GM23338 (cell line): ENCODE measurements around the gene CNNM4.

ENCODE experiments used
- CREB1 ChIP-seq: fragments of 250-450 bp; sonication (Bioruptor Pico); IDR thresholded peaks from 2 replicates; pipeline ENCODE4 v1.5.0; 2020; ENCODE audit warnings: low read depth, mild to moderate bottlenecking, moderate library complexity
- EZH2 ChIP-seq: fragments of 200-600 bp; sonication (generic); IDR thresholded peaks from one replicate; pipeline ENCODE4 v1.8.0; 2017; ENCODE audit warnings: antibody characterized with exemption, mild to moderate bottlenecking, low read depth; ENCODE audit not compliant: unreplicated experiment
- POLR2AphosphoS5 ChIP-seq: IDR thresholded peaks from 2 replicates; pipeline ENCODE4 v1.6.1; 2016; ENCODE audit warnings: antibody characterized with exemption, low read depth
- STAT1 ChIP-seq: IDR thresholded peaks from one replicate; pipeline ENCODE4 v1.6.1; 2016; ENCODE audit warnings: antibody characterized with exemption; ENCODE audit not compliant: unreplicated experiment
- ZNF331 ChIP-seq: fragments of 250-450 bp; sonication (Bioruptor Pico); IDR thresholded peaks from 2 replicates; pipeline ENCODE4 v1.5.0; 2020; ENCODE audit warnings: low read depth, mild to moderate bottlenecking, moderate library complexity
- TF ChIP-seq, protein P1 (sequence below), 2 experiments: fragments of 200-600 bp in 1 of 2; sonication (generic) in 1 of 2; conservative IDR thresholded peaks; 2 replicates each; pipeline versions ENCODE4 v1.5.1 to v1.6.1; 2016 to 2017; ENCODE audit warnings: antibody characterized with exemption in 2 of 2, low read depth in 2 of 2, mild to moderate bottlenecking in 2 of 2, moderate library complexity in 1 of 2
- TF ChIP-seq, protein P2 (sequence below): IDR thresholded peaks from one replicate; pipeline ENCODE4 v1.6.1; 2018; ENCODE audit warnings: antibody characterized with exemption; ENCODE audit not compliant: unreplicated experiment
- TF ChIP-seq, protein P3 (sequence below): IDR thresholded peaks from 2 replicates; pipeline ENCODE4 v1.6.1; 2016; ENCODE audit warnings: antibody characterized with exemption

DNA sequence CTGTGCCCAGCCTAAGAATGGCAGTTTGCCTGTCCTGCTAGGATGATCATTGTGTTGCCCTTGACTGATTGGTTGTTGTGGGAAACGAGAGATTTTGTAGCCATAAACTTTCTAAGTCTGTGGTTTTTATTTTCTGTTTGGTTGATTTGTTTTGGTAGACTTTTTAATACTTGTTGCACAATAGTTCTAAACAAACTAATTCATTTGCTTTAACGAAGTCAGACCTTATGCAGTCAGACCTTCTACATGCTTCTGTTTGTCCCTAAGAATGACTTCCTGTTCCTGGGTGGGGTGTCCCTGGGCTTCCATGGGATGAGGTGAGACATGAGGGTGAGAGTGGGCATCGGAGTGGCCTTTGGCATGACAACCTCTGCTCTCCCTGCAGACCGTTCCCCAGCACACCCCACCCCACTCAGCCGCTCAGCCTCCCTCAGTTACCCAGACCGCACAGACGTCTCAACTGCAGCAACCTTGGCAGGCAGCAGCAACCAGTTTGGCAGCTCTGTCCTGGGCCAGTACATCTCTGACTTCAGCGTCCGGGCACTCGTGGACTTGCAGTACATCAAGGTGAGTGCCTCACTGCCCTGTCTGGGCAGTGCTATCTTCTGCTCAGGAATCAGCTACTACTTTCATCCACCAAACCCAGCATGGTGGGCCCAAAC, 47.6 kb downstream of the CNNM4 start:
- TF ChIP-seq CREB1 (CRISPR knock-in tag) (no peak), POLR2AphosphoS5 (no peak), ZNF331 (no peak), EZH2 (no peak), STAT1 (no peak)
- TF ChIP-seq, protein P1, sequence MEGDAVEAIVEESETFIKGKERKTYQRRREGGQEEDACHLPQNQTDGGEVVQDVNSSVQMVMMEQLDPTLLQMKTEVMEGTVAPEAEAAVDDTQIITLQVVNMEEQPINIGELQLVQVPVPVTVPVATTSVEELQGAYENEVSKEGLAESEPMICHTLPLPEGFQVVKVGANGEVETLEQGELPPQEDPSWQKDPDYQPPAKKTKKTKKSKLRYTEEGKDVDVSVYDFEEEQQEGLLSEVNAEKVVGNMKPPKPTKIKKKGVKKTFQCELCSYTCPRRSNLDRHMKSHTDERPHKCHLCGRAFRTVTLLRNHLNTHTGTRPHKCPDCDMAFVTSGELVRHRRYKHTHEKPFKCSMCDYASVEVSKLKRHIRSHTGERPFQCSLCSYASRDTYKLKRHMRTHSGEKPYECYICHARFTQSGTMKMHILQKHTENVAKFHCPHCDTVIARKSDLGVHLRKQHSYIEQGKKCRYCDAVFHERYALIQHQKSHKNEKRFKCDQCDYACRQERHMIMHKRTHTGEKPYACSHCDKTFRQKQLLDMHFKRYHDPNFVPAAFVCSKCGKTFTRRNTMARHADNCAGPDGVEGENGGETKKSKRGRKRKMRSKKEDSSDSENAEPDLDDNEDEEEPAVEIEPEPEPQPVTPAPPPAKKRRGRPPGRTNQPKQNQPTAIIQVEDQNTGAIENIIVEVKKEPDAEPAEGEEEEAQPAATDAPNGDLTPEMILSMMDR (conservative IDR thresholded peaks at IDR 0.05; ENCODE audit: low read depth in 2 of 2) = no peak
- TF ChIP-seq, protein P2, sequence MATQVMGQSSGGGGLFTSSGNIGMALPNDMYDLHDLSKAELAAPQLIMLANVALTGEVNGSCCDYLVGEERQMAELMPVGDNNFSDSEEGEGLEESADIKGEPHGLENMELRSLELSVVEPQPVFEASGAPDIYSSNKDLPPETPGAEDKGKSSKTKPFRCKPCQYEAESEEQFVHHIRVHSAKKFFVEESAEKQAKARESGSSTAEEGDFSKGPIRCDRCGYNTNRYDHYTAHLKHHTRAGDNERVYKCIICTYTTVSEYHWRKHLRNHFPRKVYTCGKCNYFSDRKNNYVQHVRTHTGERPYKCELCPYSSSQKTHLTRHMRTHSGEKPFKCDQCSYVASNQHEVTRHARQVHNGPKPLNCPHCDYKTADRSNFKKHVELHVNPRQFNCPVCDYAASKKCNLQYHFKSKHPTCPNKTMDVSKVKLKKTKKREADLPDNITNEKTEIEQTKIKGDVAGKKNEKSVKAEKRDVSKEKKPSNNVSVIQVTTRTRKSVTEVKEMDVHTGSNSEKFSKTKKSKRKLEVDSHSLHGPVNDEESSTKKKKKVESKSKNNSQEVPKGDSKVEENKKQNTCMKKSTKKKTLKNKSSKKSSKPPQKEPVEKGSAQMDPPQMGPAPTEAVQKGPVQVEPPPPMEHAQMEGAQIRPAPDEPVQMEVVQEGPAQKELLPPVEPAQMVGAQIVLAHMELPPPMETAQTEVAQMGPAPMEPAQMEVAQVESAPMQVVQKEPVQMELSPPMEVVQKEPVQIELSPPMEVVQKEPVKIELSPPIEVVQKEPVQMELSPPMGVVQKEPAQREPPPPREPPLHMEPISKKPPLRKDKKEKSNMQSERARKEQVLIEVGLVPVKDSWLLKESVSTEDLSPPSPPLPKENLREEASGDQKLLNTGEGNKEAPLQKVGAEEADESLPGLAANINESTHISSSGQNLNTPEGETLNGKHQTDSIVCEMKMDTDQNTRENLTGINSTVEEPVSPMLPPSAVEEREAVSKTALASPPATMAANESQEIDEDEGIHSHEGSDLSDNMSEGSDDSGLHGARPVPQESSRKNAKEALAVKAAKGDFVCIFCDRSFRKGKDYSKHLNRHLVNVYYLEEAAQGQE = no peak
- TF ChIP-seq, protein P3, sequence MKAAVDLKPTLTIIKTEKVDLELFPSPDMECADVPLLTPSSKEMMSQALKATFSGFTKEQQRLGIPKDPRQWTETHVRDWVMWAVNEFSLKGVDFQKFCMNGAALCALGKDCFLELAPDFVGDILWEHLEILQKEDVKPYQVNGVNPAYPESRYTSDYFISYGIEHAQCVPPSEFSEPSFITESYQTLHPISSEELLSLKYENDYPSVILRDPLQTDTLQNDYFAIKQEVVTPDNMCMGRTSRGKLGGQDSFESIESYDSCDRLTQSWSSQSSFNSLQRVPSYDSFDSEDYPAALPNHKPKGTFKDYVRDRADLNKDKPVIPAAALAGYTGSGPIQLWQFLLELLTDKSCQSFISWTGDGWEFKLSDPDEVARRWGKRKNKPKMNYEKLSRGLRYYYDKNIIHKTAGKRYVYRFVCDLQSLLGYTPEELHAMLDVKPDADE = no peak
